Measurements from ENCODE around the gene CD8B. TPM values are rescaled to one million over a fixed set of nuclear protein-coding genes. Genes with fewer than 3 reads are reported as not detected.

The CD8B gene
- total and polyA plus RNA-seq, 2 of the 13 experiments (the other 11 are each of a cell fraction or from before 2014, with no cell fraction given) = 0.04 TPM; not detected in 1

DNA sequence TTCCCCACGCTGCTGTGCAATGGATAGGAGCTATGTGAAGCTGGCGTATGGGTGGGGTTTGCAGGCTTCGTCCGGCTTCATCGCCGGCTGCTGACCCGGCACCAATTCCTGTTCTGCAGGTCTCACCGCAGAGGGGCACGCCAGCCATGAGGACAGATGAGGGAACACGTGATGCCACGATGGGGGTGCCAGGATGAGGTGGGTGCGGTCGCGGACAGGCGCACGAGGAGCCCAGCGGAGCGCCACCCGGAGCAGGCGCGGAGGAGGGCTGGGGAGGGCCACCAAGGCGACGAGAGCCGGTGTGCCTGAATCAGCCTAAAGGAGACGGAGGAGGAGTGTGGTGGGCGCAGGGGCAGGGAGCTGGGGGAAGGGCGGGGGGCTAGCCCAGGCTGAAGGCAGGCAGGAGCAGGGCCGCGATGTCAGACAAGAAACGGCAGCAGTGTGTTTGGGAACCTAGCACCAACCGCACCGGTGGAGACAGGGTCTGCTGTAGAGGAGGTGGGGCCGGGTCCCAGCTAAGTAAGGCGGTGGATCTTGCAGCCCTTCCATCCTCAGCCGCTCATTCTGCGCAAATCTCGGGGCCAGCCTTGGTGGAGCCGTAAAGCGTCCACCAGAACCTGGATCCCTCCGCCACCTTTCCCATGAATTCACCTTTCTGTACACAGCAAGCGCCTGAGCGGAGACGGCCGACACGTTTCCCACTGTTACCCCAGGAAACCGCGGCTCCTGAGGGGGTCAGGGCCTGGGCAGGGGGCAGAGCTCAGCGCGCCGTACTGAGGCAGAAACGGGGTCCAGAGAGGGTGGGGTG lies 54.0 kb downstream of the CD8B start (continued):
- TF ChIP-seq JUND (CRISPR knock-in tag; IDR thresholded peaks at IDR 0.05) (no peak), E2F1 (CRISPR knock-in tag; IDR thresholded peaks at IDR 0.05) (no peak), SRSF9 (IDR thresholded peaks at IDR 0.05; ENCODE audit: borderline replicate concordance, insufficient read depth, low read depth, low read length, poor library complexity, severe bottlenecking) (no peak), ISX (CRISPR knock-in tag; conservative IDR thresholded peaks at IDR 0.05) (no peak), THRA (CRISPR knock-in tag; IDR thresholded peaks at IDR 0.05; ENCODE audit: borderline replicate concordance) (no peak), POLR2A (IDR thresholded peaks at IDR 0.05; ENCODE audit: insufficient read depth in 1 of 2, low read depth in 2 of 2, low read length in 2 of 2) (no peak), ZNF318 (CRISPR knock-in tag; IDR thresholded peaks at IDR 0.05) (peak; percentile 72; the same call in 1 of the 2 replicates), SMAD3 (CRISPR knock-in tag; IDR thresholded peaks at IDR 0.05) (no peak)
- TF ChIP-seq, protein P1, sequence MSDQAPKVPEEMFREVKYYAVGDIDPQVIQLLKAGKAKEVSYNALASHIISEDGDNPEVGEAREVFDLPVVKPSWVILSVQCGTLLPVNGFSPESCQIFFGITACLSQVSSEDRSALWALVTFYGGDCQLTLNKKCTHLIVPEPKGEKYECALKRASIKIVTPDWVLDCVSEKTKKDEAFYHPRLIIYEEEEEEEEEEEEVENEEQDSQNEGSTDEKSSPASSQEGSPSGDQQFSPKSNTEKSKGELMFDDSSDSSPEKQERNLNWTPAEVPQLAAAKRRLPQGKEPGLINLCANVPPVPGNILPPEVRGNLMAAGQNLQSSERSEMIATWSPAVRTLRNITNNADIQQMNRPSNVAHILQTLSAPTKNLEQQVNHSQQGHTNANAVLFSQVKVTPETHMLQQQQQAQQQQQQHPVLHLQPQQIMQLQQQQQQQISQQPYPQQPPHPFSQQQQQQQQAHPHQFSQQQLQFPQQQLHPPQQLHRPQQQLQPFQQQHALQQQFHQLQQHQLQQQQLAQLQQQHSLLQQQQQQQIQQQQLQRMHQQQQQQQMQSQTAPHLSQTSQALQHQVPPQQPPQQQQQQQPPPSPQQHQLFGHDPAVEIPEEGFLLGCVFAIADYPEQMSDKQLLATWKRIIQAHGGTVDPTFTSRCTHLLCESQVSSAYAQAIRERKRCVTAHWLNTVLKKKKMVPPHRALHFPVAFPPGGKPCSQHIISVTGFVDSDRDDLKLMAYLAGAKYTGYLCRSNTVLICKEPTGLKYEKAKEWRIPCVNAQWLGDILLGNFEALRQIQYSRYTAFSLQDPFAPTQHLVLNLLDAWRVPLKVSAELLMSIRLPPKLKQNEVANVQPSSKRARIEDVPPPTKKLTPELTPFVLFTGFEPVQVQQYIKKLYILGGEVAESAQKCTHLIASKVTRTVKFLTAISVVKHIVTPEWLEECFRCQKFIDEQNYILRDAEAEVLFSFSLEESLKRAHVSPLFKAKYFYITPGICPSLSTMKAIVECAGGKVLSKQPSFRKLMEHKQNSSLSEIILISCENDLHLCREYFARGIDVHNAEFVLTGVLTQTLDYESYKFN (CRISPR knock-in tag; conservative IDR thresholded peaks at IDR 0.05) = no peak
- TF ChIP-seq, protein P2, sequence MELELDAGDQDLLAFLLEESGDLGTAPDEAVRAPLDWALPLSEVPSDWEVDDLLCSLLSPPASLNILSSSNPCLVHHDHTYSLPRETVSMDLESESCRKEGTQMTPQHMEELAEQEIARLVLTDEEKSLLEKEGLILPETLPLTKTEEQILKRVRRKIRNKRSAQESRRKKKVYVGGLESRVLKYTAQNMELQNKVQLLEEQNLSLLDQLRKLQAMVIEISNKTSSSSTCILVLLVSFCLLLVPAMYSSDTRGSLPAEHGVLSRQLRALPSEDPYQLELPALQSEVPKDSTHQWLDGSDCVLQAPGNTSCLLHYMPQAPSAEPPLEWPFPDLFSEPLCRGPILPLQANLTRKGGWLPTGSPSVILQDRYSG (CRISPR knock-in tag; IDR thresholded peaks at IDR 0.05) = no peak
- TF ChIP-seq, protein P3, sequence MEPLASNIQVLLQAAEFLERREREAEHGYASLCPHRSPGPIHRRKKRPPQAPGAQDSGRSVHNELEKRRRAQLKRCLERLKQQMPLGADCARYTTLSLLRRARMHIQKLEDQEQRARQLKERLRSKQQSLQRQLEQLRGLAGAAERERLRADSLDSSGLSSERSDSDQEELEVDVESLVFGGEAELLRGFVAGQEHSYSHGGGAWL (CRISPR knock-in tag; IDR thresholded peaks at IDR 0.05) = peak; percentile 60; the same call in 1 of the 2 replicates
